ENCODE results near the gene SH3GL1. TPM values are rescaled to one million over a fixed set of nuclear protein-coding genes. Genes with fewer than 3 reads are reported as not detected.

SH3GL1 gene
- total RNA-seq, 3 donors from 2014 or later, result 31.7 to 54.9 (median 47.5) TPM

GRCh38 chr19:4318460-4318859, 81.9 kb downstream of the SH3GL1 start:
- no peaks in the 10 kb centered on the region for H3K4me1 ChIP-seq (ENCODE audit: low read depth)
- H3K9me3 ChIP-seq, result no peaks in the 10 kb centered on the region
- DNase-seq (no peak), ATAC-seq (no peak)
- no peak for TF ChIP-seq CTCF (IDR thresholded peaks at IDR 0.05)
- no peak overlapping the region for H3K4me3 ChIP-seq
- H3K36me3 ChIP-seq (ENCODE audit: low read depth), result no peaks in the 10 kb centered on the region
- intact Hi-C loops (cut with DNase I, micrococcal nuclease), result no loop called here

GRCh38 chr19:4316956-4317355, 83.4 kb downstream of the SH3GL1 start:
- H3K9me3 ChIP-seq, result no peaks in the 10 kb centered on the region
- H3K4me3 ChIP-seq, result no peak overlapping the region
- no peaks in the 10 kb centered on the region for H3K4me1 ChIP-seq (ENCODE audit: low read depth)
- no peaks in the 10 kb centered on the region for H3K36me3 ChIP-seq (ENCODE audit: low read depth)
- intact Hi-C loops (cut with DNase I, micrococcal nuclease), result no loop called here
- DNase-seq (no peak), ATAC-seq (no peak)
- no peak for TF ChIP-seq CTCF (IDR thresholded peaks at IDR 0.05)

- Histone ChIP-seq H3K4me3 (no peak overlapping the region), H3K4me1 (ENCODE audit: low read depth) (no peaks in the 10 kb centered on the region), H3K36me3 (ENCODE audit: low read depth) (no peaks in the 10 kb centered on the region), H3K9me3 (no peaks in the 10 kb centered on the region)
- ATAC-seq (peak; percentile 39), DNase-seq (no peak)
- intact Hi-C loops (cut with DNase I, micrococcal nuclease), result no loop called here
- no peak for TF ChIP-seq CTCF (IDR thresholded peaks at IDR 0.05)
These were observed 86.4 kb downstream of the SH3GL1 start for GRCh38 chr19:4313847-4314490.

Small RNAs within 50 kb of the gene (microRNA-seq; reads per million reads assigned to microRNA genes)
- gene MIR4746, result 0.93 reads per million

Other genes with a start within 250 kb of the SH3GL1 start
- gene CREB3L3, start 246.9 kb downstream of the SH3GL1 start, total RNA-seq, result 1 to 10 TPM; 2.4 to 5.1 (median 3.4) TPM
- 100 to 1,000 TPM in 2 of 3 donors, 10 to 100 TPM in 1; 60.9 to 138 (median 118) TPM for gene SIRT6, start 218.0 kb downstream of the SH3GL1 start, total RNA-seq
- 1 to 10 TPM in 2 of 3 donors, under 1 TPM in 1; 0.95 to 2.7 (median 1.3) TPM for gene ANKRD24, start 217.9 kb downstream of the SH3GL1 start, total RNA-seq
- gene EBI3, start 171.0 kb downstream of the SH3GL1 start, total RNA-seq, result 1 to 10 TPM; 1.1 to 5.4 (median 3.6) TPM
- gene YJU2, start 153.5 kb downstream of the SH3GL1 start, total RNA-seq, result 10 to 100 TPM; 16.7 to 22.2 (median 20.0) TPM
- gene SHD, start 121.3 kb downstream of the SH3GL1 start, total RNA-seq, result 10 to 100 TPM in 2 of 3 donors, 1 to 10 TPM in 1; 4.6 to 27.8 (median 21.0) TPM
- gene TMIGD2, start 98.2 kb downstream of the SH3GL1 start, total RNA-seq, result 1 to 10 TPM in 2 of 3 donors, under 1 TPM in 1; 0.46 to 1.3 (median 1.2) TPM
- 1 to 10 TPM in 1 of 3 donors, under 1 TPM in 2; 0.64 to 2.0 (median 0.84) TPM for gene FSD1, start 95.9 kb downstream of the SH3GL1 start, total RNA-seq
- gene STAP2, start 61.7 kb downstream of the SH3GL1 start, total RNA-seq, result 100 to 1,000 TPM in 2 of 3 donors, 10 to 100 TPM in 1; 91.4 to 330 (median 183) TPM
- 10 to 100 TPM; 43.8 to 82.8 (median 49.0) TPM for gene MPND, start 57.0 kb downstream of the SH3GL1 start, total RNA-seq
- gene CHAF1A, start 2.1 kb upstream of the SH3GL1 start, total RNA-seq, result 10 to 100 TPM; 17.3 to 24.9 (median 18.1) TPM
- 100 to 1,000 TPM in 1 of 3 donors, 10 to 100 TPM in 2; 79.1 to 104 (median 96.3) TPM for gene UBXN6, start 57.2 kb upstream of the SH3GL1 start, total RNA-seq
- 10 to 100 TPM; 35.6 to 49.2 (median 39.0) TPM for gene HDGFL2, start 71.8 kb upstream of the SH3GL1 start, total RNA-seq
- 10 to 100 TPM in 1 of 3 donors, 1 to 10 TPM in 2; 2.8 to 90.0 (median 3.4) TPM for gene PLIN4, start 117.9 kb upstream of the SH3GL1 start, total RNA-seq
- gene PLIN5, start 134.7 kb upstream of the SH3GL1 start, total RNA-seq, result 1 to 10 TPM; 3.2 to 6.7 (median 4.5) TPM
- gene LRG1, start 139.5 kb upstream of the SH3GL1 start, total RNA-seq, result 10 to 100 TPM in 2 of 3 donors, 1 to 10 TPM in 1; 7.9 to 25.0 (median 22.8) TPM
- gene SEMA6B, start 159.1 kb upstream of the SH3GL1 start, total RNA-seq, result 1 to 10 TPM; 2.5 to 8.4 (median 5.9) TPM
- 10 to 100 TPM in 2 of 3 donors, 1 to 10 TPM in 1; 5.1 to 47.6 (median 10.7) TPM for gene TNFAIP8L1, start 239.0 kb upstream of the SH3GL1 start, total RNA-seq

Data from mucosa of descending colon (tissue), 3 donors.